OCI-LY1 (cell line): ENCODE data around the gene ADRA2A.

Experiments
- H2AFZ ChIP-seq: fragments of 200-600 bp; sonication (generic), shearing (Covaris generic); 2 replicates; pipeline ENCODE4 v1.6.0; 2014; ENCODE audit warnings: antibody characterized with exemption, mild to moderate bottlenecking, low read length
- H3F3A ChIP-seq: fragments of 200-600 bp; sonication (generic), shearing (Covaris generic); 2 replicates; pipeline ENCODE4 v1.6.0; 2014; ENCODE audit warnings: mild to moderate bottlenecking, antibody characterized with exemption, low read length, moderate library complexity; ENCODE audit not compliant: insufficient read depth
- H3K27ac ChIP-seq: fragments of 200-600 bp; sonication (generic); 2 replicates; pipeline ENCODE4 v1.5.1; 2014; ENCODE audit warnings: low read length, mixed run types, mild to moderate bottlenecking, low read depth; ENCODE audit not compliant: poor library complexity, severe bottlenecking
- H3K27me3 ChIP-seq: fragments of 200-600 bp; sonication (generic); 2 replicates; pipeline ENCODE4 v1.6.0; 2014; ENCODE audit warnings: antibody characterized with exemption, mild to moderate bottlenecking, low read length, moderate library complexity; ENCODE audit not compliant: insufficient read depth
- H3K36me3 ChIP-seq: fragments of 200-600 bp; sonication (generic); 2 replicates; pipeline ENCODE4 v1.6.1; 2014; ENCODE audit warnings: mild to moderate bottlenecking, antibody characterized with exemption, low read length, moderate library complexity, mixed read lengths; ENCODE audit not compliant: insufficient read depth
- H3K4me1 ChIP-seq: fragments of 200-600 bp; sonication (generic); 2 replicates; pipeline ENCODE4 v1.5.1; 2014; ENCODE audit warnings: mild to moderate bottlenecking, low read length, moderate library complexity; ENCODE audit not compliant: insufficient read depth, severe bottlenecking
- H3K4me2 ChIP-seq: fragments of 200-600 bp; sonication (generic), shearing (Covaris generic); 2 replicates; pipeline ENCODE4 v1.6.1; 2014; ENCODE audit warnings: low read length
- H3K4me3 ChIP-seq: fragments of 200-600 bp; sonication (generic); 2 replicates; pipeline ENCODE4 v1.5.1; 2014; ENCODE audit warnings: low read length, low read depth, mild to moderate bottlenecking, mixed read lengths; ENCODE audit not compliant: poor library complexity, severe bottlenecking
- H3K79me2 ChIP-seq: fragments of 200-600 bp; shearing (Covaris generic); 2 replicates; pipeline ENCODE4 v1.6.1; 2016; ENCODE audit warnings: mixed run types, low read length, mixed read lengths; ENCODE audit not compliant: insufficient read depth
- H3K9ac ChIP-seq: fragments of 200-600 bp; sonication (generic), shearing (Covaris generic); 2 replicates; pipeline ENCODE4 v1.6.1; 2014; ENCODE audit warnings: mild to moderate bottlenecking, low read length, mixed read lengths
- H3K9me2 ChIP-seq: fragments of 200-600 bp; sonication (generic), shearing (Covaris generic); 2 replicates; pipeline ENCODE4 v1.6.1; 2014; ENCODE audit warnings: low read depth, mild to moderate bottlenecking, low read length, mixed read lengths
- H3K9me3 ChIP-seq: fragments of 200-600 bp; shearing (Covaris generic); 2 replicates; pipeline ENCODE4 v1.6.1; 2014; ENCODE audit warnings: low read length, mixed read lengths
- H4K20me1 ChIP-seq: fragments of 200-600 bp; sonication (generic), shearing (Covaris generic); 2 replicates; pipeline ENCODE4 v1.6.0; 2016; ENCODE audit warnings: mild to moderate bottlenecking, low read length; ENCODE audit not compliant: insufficient read depth
- EZH2 ChIP-seq: fragments of 200-600 bp; sonication (generic), shearing (Covaris generic); IDR thresholded peaks from 2 replicates; pipeline ENCODE4 v1.8.0; 2017; ENCODE audit warnings: borderline replicate concordance, mixed run types, mild to moderate bottlenecking, antibody characterized with exemption, low read length, moderate library complexity, mixed read lengths
- TF ChIP-seq, protein P1 (sequence below): fragments of 200-600 bp; sonication (generic), shearing (Covaris generic); IDR thresholded peaks from 2 replicates; pipeline ENCODE4 v1.5.1; 2017; ENCODE audit warnings: mild to moderate bottlenecking, antibody characterized with exemption, low read length, moderate library complexity, mixed read lengths

The ADRA2A gene

DNA sequence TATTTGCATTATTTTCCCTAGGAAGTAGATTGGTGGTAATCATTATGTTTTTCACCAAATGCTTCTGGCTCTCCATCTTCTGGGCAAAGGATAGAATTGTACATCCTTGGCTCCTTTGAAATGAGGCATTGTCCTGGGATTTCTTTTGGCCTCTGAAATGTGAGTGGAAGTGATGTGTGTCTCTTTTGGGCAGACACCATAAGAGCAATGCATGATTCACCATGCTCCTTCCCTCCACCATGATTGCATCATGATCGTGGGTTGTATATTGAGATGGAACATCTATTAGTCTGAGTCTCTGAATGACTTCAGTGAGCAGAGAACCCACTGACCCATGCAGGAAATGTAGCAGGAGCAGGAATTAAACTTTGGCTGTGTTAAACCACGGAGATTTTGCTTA is 49.2 kb downstream of the ADRA2A start:
- Histone ChIP-seq H2AFZ (no peak overlapping the region), H3K36me3 (no peaks in the 10 kb centered on the region)
- no peak for TF ChIP-seq EZH2
- TF ChIP-seq, protein P1, sequence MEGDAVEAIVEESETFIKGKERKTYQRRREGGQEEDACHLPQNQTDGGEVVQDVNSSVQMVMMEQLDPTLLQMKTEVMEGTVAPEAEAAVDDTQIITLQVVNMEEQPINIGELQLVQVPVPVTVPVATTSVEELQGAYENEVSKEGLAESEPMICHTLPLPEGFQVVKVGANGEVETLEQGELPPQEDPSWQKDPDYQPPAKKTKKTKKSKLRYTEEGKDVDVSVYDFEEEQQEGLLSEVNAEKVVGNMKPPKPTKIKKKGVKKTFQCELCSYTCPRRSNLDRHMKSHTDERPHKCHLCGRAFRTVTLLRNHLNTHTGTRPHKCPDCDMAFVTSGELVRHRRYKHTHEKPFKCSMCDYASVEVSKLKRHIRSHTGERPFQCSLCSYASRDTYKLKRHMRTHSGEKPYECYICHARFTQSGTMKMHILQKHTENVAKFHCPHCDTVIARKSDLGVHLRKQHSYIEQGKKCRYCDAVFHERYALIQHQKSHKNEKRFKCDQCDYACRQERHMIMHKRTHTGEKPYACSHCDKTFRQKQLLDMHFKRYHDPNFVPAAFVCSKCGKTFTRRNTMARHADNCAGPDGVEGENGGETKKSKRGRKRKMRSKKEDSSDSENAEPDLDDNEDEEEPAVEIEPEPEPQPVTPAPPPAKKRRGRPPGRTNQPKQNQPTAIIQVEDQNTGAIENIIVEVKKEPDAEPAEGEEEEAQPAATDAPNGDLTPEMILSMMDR = no peak

DNA sequence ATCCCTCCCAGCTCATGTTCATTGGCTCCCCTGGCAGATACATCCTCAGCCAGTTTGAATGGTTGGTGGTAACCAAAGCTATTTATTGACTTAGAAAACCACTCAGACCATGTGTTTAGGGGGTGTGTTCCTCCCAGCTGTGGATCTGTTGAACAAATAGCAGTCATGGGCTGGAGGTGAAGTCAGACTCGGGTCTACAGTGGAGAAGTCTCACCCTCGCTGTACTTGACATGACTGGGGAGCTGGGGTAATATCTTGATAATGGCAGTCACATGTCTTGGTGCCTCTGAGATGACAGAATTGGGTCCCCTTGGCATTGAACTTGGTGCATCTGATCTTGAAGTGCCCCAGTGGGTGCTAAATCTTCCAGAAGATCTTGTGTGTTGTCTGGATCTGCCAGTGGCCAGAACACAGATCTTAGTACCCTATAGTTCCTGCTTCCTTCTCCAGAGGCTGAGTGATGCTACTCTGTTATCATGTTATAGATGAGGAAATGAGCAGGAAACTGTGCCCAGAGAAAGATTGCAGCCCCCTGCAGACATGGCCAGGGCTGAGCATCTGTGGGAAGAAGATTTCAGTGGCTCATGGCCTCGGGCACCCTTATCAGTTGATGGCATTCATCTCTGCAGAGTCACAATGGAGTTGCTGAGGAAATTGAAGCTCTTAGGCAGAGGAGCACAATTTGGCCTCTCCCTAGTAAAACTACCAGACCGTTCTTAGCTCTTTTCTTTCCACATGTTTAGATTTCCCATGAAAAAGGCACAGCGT is 50.4 kb downstream of the ADRA2A start:
- H3K79me2 ChIP-seq = no peaks in the 10 kb centered on the region
- no peaks in the 10 kb centered on the region for H3K4me1 ChIP-seq
- no peaks in the 10 kb centered on the region for H4K20me1 ChIP-seq
- H3K27ac ChIP-seq = no peak overlapping the region
- no peak overlapping the region for H3K9ac ChIP-seq
- no peak overlapping the region for H3K4me3 ChIP-seq
- TF ChIP-seq, protein P1 = no peak
- TF ChIP-seq EZH2 = no peak
- no peaks in the 10 kb centered on the region for H3K9me3 ChIP-seq
- no peaks in the 10 kb centered on the region for H3K9me2 ChIP-seq
- no peak overlapping the region for H2AFZ ChIP-seq
- H3K27me3 ChIP-seq = no peaks in the 10 kb centered on the region
- H3K36me3 ChIP-seq = no peaks in the 10 kb centered on the region
- H3F3A ChIP-seq = no peaks in the 10 kb centered on the region
- no peak overlapping the region for H3K4me2 ChIP-seq

More for the DNA sequence above, 49.2 kb downstream of the ADRA2A start:
- Histone ChIP-seq H3K9me3 (no peaks in the 10 kb centered on the region), H3K79me2 (no peaks in the 10 kb centered on the region), H3K4me2 (no peak overlapping the region), H3K9me2 (no peaks in the 10 kb centered on the region), H3K4me3 (no peak overlapping the region), H3K27ac (no peak overlapping the region), H3K4me1 (no peaks in the 10 kb centered on the region), H3K27me3 (no peaks in the 10 kb centered on the region), H4K20me1 (no peaks in the 10 kb centered on the region), H3F3A (no peaks in the 10 kb centered on the region), H3K9ac (no peak overlapping the region)

DNA sequence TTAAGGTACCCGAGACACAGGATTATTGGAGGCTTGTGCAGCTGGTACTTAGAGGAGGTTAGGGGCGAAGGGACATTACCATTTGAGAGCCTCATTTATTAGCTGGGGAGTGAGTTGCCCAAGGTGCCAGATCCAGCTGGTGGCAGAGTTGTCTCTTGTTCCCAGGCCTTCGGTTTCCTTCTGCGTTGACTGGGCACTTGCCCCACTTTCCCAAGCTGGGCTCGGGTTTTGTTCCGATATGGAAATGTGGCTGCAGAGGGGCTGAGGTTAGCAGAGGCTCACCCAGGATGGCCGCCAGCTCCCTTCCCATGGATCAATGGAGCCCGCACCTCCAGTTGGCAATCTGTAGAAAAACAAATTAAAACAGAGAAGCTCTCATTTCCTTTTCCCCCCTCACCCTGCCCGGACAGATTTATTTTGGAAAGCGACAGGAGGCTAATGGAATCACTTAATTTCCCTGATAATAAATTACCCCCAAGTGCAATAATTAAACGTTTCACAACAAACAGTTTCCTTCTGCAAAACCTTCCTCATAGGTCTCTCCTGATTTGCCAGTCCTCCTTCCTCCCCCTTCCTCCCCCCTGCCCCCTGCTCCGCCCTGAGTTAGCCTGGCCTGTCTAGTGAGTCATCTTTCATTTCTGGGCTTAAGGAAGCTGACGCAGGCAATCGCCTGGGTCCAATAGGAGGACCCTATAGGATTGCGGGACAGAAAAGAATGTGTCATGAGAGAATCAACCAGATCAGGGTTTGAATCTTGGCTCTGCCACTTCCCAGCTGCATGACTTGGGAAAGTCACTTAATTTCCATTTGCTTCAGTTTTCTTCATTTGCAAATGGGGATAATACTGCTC is 51.7 kb downstream of the ADRA2A start:
- H3K27me3 ChIP-seq = no peaks in the 10 kb centered on the region
- H3K4me1 ChIP-seq = no peaks in the 10 kb centered on the region
- no peaks in the 10 kb centered on the region for H4K20me1 ChIP-seq
- no peak overlapping the region for H3K4me3 ChIP-seq
- no peaks in the 10 kb centered on the region for H3K9me2 ChIP-seq
- H3K79me2 ChIP-seq = no peaks in the 10 kb centered on the region
- H2AFZ ChIP-seq = no peak overlapping the region
- H3K9ac ChIP-seq = no peak overlapping the region
- no peaks in the 10 kb centered on the region for H3K9me3 ChIP-seq
- H3K27ac ChIP-seq = no peak overlapping the region
- no peak for TF ChIP-seq EZH2
- TF ChIP-seq, protein P1 = no peak
- no peak overlapping the region for H3K4me2 ChIP-seq
- no peaks in the 10 kb centered on the region for H3K36me3 ChIP-seq
- no peaks in the 10 kb centered on the region for H3F3A ChIP-seq
